Panc1 (cell line): Measurements from ENCODE around the gene RSU1.

Experiments used
- POLR2AphosphoS5 ChIP-seq: IDR thresholded peaks from 2 replicates; pipeline ENCODE4 v1.6.1; 2012; ENCODE audit warnings: mild to moderate bottlenecking, low read depth, low read length, moderate library complexity
- SIN3A ChIP-seq: IDR thresholded peaks from 2 replicates; pipeline ENCODE4 v1.6.1; 2012; ENCODE audit warnings: low read depth, mild to moderate bottlenecking, low read length, moderate library complexity, borderline replicate concordance; ENCODE audit not compliant: insufficient read depth
- TF ChIP-seq, protein P1 (sequence below): fragments of 450-650 bp; IDR thresholded peaks from 2 replicates; pipeline ENCODE4 v1.5.1; 2017; ENCODE audit warnings: mild to moderate bottlenecking

DNA sequence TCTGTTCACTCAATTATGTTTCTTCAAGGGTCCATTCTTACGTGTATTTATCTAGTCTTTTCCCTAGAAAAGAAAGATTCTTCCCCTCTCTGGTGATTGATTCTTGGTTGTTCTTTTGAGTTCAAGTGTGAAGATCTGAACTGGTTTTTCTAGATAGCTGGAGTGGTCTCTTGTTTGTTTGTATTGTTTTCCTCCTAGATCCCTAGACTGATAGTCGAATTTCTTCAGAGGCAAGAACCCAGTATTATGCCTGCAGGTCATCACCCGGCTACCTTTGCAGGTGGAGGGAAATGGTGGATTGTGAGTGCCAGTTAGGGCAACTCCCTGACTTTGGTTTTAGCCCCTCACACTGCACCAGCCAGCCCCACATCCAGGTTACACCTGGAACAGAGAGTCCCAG, 2.2 kb upstream of the RSU1 start:
- no peak for TF ChIP-seq POLR2AphosphoS5
- TF ChIP-seq, protein P1, sequence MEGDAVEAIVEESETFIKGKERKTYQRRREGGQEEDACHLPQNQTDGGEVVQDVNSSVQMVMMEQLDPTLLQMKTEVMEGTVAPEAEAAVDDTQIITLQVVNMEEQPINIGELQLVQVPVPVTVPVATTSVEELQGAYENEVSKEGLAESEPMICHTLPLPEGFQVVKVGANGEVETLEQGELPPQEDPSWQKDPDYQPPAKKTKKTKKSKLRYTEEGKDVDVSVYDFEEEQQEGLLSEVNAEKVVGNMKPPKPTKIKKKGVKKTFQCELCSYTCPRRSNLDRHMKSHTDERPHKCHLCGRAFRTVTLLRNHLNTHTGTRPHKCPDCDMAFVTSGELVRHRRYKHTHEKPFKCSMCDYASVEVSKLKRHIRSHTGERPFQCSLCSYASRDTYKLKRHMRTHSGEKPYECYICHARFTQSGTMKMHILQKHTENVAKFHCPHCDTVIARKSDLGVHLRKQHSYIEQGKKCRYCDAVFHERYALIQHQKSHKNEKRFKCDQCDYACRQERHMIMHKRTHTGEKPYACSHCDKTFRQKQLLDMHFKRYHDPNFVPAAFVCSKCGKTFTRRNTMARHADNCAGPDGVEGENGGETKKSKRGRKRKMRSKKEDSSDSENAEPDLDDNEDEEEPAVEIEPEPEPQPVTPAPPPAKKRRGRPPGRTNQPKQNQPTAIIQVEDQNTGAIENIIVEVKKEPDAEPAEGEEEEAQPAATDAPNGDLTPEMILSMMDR: no peak
- TF ChIP-seq SIN3A: no peak
